AG09319 (cell line): ENCODE measurements around the gene CASP3.
"Not testable (repeated sequence)": the region's sequence is repeated elsewhere in the genome, so short reads cannot be mapped to it uniquely, and the experiment has no call there.

ENCODE experiments used
- DNase-seq: peaks from one replicate; pipeline ENCODE4 v3.0.0-alpha.2; 2010; ENCODE audit warnings: low read depth; ENCODE audit errors: extremely low read depth
- TF ChIP-seq, protein P1 (sequence below): IDR thresholded peaks from 2 replicates; pipeline ENCODE4 v1.5.1; 2011; ENCODE audit warnings: low read depth, mild to moderate bottlenecking, inconsistent platforms, low read length, moderate library complexity

The CASP3 gene

DNA sequence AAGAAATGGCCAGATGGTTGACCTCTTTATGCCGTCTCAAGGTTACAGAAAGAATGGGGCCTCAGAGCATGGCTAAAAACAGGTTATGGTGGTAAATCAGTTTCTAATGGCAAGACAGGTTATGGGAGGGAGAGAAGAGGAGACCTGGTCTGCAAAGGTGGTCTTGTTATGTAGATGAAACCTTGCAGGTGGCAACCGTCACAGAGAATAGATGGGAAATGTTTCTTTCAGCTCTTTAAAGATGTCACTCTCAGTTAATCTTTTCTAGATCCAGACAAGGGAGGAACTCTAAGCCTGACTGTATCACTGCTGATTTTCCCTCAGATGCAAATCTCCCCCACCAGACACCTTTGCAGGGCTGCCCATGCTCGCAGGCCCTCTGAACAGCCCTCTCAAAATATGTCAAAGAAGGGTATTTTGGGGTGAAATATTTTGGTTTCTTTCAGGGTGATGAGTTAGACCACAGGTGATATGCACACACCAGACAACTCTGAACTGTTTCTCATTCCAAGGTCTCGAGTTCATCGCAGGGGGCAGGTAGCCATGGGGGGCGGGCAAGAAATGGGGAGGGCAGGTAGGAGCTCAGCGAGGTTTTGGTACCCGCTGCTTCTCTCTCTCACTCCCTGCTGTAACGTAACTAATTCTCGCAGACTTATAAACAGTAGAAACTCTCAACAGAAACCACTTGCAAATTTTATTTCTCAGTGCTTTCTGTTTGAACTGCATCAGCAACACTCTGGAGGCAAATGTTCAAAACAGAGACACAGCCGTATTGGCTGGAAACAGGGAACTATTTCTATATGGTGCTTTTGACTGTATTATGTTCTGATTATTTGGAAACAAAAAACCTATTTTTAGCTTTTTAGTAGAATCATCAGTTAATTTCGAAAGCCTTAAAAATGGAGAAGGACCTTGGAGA is 32.4 kb downstream of the CASP3 start:
- TF ChIP-seq, protein P1, sequence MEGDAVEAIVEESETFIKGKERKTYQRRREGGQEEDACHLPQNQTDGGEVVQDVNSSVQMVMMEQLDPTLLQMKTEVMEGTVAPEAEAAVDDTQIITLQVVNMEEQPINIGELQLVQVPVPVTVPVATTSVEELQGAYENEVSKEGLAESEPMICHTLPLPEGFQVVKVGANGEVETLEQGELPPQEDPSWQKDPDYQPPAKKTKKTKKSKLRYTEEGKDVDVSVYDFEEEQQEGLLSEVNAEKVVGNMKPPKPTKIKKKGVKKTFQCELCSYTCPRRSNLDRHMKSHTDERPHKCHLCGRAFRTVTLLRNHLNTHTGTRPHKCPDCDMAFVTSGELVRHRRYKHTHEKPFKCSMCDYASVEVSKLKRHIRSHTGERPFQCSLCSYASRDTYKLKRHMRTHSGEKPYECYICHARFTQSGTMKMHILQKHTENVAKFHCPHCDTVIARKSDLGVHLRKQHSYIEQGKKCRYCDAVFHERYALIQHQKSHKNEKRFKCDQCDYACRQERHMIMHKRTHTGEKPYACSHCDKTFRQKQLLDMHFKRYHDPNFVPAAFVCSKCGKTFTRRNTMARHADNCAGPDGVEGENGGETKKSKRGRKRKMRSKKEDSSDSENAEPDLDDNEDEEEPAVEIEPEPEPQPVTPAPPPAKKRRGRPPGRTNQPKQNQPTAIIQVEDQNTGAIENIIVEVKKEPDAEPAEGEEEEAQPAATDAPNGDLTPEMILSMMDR = no peak
- DNase-seq = no peak

DNA sequence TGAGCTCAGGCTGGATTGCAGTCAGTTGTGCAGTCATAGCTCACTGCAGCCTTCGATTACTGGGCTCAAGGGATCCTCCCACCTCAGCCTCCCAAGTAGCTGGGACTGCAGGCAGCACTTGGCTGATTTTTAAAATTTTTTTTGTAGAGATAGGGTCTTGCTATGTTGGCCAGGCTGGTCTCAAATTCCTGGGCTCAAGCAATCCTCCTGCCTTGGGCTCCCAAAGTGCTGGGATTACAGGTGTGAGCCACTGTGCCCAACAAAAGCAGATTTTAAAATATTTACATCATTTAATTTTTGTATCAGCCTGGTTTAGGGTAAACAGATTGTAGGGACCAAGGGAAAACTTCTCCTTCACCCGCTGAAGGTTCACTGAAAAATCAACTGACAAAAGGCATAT is 33.1 kb downstream of the CASP3 start:
- not testable (repeated sequence) for DNase-seq

DNA sequence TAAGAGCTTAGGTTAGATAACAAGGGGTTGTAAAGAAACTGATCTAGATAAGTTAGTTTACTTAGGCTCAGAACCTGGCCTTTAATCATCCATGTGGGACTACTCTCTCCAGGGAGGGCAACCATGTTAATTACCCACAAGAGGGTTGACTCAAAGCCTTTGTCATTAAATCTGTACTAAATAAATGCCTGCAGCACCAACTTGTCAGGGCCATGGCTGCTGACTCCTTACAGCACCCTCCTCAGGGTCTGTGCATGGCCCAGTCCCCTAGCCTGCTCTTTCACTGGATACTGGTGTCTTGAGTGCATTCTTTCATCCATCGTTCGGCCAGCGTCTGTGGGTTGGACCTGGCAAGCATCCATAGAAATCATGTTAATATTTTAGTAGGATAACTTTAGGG is 34.7 kb downstream of the CASP3 start:
- no peak for DNase-seq
- TF ChIP-seq, protein P1 = no peak

DNA sequence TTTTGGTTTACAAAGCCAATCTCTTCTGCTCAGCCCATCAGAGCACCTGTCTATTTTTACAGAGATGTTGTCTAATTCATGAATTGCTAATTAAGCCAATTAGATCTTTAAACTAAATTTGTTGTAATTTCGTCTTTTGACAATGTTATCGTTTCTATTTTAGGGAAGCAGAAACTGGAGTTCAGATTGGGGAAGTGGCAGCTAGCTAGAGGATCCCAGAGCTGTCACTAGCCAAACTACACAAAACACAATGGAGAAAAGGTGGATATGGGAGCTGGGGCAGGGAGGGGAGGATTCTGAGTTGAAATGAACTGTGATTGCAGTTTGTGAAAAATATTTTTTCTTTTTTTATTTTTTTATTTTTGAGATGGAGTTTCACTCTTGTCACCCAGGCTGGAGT is 35.8 kb downstream of the CASP3 start:
- no peak for DNase-seq
- TF ChIP-seq, protein P1 = no peak

DNA sequence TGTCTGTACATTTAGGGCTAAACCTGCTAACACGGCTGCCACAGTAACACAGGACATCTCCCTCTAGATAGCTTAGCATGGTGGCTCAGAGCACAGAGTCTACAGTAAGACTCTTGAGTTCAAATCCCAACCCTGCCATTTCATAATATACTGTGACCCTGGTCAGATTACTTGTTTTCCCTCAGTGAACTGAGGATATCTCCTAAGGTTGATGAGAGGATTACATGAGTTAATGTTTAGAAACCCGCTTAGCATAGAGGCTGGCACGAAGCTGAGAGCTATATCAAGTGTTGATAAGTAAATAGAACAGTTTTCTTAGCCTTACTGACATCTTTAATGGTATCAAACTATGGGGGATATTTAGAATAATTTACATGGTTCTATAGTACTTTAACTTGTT is 37.2 kb downstream of the CASP3 start:
- no peak for DNase-seq
- TF ChIP-seq, protein P1 = no peak

DNA sequence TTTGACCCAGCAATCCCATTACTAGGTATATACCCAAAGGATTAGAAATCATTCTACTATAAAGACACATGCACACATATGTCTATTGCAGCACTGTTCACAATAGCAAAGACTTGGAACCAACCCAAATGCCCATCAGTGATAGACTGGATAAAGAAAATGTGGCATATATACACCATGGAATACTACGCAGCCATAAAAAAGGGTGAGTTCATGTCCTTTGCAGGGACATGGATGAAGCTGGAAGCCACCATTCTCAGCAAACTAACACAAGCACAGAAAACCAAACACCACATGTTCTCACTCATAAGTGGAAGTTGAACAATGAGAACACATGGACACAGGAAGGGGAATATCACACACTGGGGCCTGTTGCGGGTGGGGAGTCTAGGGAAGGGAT is 41.8 kb downstream of the CASP3 start:
- DNase-seq = not testable (repeated sequence)

DNA sequence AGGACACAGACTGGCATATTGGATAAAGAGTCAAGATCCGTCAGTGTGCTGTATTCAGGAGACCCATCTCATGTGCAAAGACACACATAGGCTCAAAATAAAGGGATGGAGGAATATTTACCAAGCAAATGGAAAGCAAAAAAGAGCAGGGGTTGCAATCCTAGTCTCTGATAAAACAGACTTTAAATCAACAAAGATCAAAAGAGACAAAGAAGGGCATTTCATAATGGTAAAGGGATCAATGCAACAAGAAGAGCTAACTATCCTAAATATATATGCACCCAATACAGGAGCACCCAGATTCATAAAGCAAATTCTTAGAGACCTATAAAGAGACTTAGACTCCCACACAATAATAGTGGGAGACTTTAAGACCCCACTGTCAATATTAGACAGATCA is 46.4 kb downstream of the CASP3 start:
- DNase-seq = not testable (repeated sequence)

DNA sequence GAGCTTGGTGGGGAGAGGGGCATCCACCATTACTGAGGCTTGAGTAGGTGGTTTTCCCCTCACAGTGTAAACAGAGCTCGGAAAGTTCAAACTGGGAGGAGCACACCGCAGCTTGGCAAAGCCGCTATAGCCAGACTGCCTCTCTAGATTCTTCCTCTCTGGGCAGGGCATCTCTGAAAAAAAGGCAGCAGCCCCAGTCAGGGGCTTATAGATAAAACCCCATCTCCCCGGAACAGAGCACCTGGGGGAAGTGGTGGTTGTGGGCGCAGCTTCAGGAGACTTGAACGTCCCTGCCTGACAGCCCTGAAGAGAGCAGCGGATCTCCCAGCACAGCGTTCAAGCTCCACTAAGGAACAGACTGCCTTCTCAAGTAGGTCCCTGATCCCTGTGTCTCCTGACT is 48.3 kb downstream of the CASP3 start:
- not testable (repeated sequence) for DNase-seq

DNA sequence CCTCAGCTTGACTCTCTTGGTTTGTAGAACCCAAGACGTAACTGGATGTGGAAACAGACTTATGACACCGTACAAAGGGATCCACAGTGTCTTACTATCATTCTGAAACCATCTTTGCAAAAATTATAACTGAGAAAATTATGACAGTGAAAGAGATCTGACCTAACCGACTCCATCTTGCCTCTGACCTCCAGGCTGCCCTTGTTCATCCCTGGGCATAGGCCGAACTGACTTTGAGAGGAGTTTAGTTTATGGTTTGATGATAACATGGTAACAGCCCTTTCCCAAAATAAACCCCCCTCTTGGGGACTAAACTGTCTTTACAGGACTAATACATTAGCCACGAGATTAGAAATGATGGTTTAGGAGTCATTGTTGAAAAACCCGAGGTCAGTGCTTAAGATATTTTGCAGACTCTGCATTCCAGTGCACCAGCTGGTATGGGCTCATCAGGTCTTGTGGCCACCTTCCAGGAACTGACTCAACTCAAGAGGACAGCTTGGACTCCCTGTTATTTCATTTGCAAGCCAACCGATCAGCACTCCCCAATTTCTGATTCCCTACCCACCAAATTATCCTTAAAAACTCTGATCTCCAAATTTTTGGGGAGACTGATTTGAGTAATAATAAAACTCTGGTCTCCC is 49.6 kb downstream of the CASP3 start:
- peak; percentile 4 for DNase-seq
- TF ChIP-seq, protein P1 = no peak
